ENCODE results near the gene ADTRP.

GRCh38 chr6:11727346-11727997 is 51.1 kb downstream of the ADTRP start:
- TF ChIP-seq CTCF (IDR thresholded peaks at IDR 0.05) (no peak), POLR2A (IDR thresholded peaks at IDR 0.05) (no peak)

Data from uterus (tissue), 2 donors.